Caki2 (cell line): Measurements from ENCODE around the gene C9orf50. TPM values are rescaled to one million over a fixed set of nuclear protein-coding genes. Genes with fewer than 3 reads are reported as not detected.
A peak's percentile ranks its signal among the peaks of the same experiment; 100 is the strongest.

Source experiments
- DNase-seq: peaks from one replicate; pipeline ENCODE4 v3.0.0-alpha.2; 2015; ENCODE audit warnings: low read depth
- in situ Hi-C: cut with HindIII; loops from 2 replicates; pipeline ENCODE4 v1.10.0; 2016; ENCODE audit warnings: low sequenced_read_pairs, low pct_unique_long_range_greater_than_20kb, mixed read lengths
- total RNA-seq: library from RNA; depleted of rRNA; stranded (reverse); fragments of >200 nt; shearing (Covaris generic); gene quantifications from 2 replicates; pipeline ENCODE4 v1.2.3, GENCODE V29; 2014; ENCODE audit warnings: low replicate concordance

C9orf50 gene
- total RNA-seq, 1 experiment from 2014 or later = not detected

GRCh38 chr9:129617167-129617566 lies 3.7 kb downstream of the C9orf50 start:
- DNase-seq = peak; percentile 21
- in situ Hi-C loops = no loop called here

- in situ Hi-C loops = no loop called here
- DNase-seq = no peak
These were observed 5.3 kb downstream of the C9orf50 start for GRCh38 chr9:129615407-129616285.

DNA sequence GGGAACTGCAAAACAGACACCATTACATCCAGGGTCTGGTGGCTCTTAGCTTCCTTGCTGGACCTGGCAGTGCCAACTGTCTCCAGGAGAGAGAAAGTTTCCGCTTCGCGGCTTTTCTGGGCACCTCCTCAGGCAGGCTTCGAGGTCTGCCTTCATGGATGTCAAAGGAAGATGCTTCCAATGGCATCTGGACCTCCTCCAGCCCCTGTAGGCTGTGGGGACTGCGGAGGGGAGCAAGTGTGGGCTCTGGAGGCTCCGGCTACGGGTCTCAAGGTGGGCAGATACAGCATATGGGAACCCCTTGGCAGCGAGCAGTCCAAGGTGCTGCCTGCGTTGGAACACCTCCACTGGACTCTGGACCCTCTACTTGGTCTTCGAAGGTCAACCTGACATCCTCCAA lies 6.0 kb downstream of the C9orf50 start:
- DNase-seq = no peak

GRCh38 chr9:129613520-129614175 lies 7.3 kb downstream of the C9orf50 start:
- in situ Hi-C loops = no loop called here
- DNase-seq = no peak

More for the DNA sequence above, 6.0 kb downstream of the C9orf50 start:
- in situ Hi-C loops = no loop called here

GRCh38 chr9:129612815-129613519 lies 7.9 kb downstream of the C9orf50 start:
- no peak for DNase-seq
- in situ Hi-C loops = no loop called here

DNA sequence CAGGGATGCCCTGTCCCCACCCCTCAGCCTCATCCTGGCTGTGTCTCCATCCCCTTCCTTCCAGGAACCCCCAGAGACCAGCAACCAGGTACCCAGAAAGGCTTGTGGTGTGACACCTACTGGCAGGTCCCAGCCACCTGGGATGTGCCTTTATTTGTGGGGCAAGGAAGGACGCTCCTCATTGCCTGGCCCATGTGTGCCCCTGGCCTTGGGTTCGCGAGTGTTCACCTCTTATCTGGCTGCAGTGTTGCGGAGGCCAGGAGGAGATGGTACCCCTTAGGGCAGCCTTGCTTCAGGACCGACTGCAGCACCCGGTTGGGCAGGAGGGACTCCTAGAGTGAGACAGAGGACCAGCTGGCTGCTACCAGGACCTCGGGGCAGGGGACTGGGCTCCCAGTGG lies 8.8 kb downstream of the C9orf50 start:
- DNase-seq = no peak
- in situ Hi-C loops = no loop called here

DNA sequence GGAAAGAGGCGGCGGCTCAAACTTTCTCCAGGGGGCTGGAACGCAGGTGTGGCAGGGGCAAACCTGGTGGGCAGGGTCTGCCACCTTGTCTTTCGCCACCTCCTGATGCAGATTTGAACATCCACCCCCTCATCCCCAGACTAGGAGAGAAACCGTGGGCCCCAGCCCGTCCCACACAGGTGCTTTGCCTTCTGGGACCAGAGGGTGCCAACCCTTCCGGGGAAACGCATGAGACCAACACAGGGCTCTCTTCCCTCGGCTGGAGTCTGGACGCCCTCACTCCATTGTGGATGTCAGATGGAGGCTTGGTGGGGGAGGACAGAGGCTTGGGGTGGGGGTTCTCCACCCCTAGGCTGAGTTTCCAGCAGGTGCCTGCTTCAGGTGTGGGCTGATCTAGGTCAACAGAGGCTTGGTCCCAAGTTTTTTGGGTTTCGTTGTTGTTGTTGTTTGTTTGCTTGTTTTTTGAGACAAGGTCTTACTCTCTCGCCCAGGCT lies 9.5 kb downstream of the C9orf50 start:
- DNase-seq = no peak
- in situ Hi-C loops = no loop called here

DNA sequence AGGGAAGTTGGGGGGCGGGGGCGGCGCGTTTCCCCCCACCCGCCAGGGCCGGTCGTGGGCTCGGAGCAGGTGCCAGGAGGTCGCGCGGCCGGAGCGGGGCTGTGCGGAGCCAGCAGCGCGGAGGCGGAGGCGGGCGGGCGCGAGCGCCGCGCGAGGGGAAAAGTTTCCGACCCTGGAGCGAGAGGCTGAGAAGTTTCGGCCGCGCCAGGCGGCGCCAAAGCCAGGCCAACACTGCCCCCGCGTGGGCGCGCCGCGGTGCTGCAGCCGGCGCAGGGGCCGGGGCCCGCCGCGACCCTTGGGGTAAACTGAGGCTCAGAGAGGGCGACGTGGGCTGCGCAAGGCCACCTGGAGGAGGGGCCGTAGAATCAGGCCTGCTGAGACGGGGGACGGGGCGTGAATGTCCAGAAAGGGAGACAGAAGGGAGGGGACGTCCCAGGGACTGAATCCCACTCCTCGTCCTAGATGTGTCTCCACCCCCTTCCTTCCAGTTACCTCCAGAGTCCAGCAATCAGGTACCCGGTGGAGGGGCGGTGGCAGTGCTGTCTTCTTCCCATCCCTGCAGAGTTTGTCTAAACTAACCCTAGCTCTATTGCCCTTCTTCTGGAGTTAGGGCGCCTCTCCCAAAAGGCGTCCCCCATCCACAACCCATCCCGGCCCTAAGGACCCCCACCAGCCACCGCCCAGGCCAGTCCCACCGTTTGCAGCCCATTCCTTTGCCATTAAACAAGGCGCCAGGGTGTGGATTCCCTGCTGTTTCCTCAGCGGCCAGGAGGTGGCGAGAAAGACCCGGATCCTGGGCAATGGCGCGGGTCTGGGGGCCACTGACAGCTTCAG lies 10.2 kb downstream of the C9orf50 start:
- DNase-seq = peak; percentile 54
- in situ Hi-C loops = no loop called here

DNA sequence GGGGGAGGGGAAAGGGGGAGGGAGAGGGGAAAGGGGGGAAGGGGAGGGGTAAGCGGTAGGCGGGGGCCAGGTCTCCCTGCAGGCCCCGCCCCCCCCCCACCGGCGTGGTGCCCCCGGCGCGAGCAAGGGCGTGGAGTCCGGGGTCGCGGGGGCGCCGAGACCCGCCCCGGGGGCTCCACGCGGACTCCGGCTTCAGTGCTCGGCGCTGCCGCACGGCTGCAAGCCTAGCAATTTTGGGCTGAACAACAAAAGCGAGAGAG lies 10.8 kb downstream of the C9orf50 start:
- in situ Hi-C loops = no loop called here
- no peak for DNase-seq

DNA sequence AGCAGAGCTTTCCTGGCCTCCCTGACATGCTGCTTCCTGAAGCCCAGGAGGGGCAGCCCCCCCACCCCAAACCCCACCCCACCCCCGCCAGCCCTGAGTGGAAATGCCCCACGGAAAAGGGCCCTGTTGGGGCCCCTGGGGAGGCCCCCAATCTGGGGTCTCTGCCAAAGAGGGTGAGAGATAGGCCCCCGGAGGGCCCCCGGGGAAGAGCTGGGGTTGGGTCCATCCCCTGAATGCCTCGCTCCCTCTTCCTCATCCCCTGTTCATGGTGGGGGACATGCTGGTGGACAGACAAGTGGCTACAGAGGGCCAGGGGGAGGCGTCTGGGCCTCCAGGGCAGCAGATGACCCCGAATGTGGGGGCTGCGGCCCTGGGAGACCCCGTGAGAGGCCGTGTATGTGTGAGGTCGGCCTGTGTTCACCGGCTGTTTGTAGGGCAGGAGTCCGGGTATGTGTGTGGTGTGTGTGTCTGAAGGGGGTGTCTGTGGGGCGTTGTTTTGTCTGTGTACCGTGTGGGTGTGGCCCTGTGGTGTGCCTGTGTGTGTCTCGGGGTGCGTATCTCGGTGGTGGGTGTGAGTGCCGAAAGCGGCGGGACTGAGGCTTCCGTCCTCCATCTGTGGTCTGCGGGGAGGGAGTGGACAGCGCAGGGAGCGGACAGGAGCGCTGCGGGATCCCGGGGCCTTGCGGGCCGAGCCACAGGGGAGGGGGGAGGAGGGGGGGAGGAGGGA lies 11.3 kb downstream of the C9orf50 start:
- DNase-seq = no peak
- in situ Hi-C loops = no loop called here

DNA sequence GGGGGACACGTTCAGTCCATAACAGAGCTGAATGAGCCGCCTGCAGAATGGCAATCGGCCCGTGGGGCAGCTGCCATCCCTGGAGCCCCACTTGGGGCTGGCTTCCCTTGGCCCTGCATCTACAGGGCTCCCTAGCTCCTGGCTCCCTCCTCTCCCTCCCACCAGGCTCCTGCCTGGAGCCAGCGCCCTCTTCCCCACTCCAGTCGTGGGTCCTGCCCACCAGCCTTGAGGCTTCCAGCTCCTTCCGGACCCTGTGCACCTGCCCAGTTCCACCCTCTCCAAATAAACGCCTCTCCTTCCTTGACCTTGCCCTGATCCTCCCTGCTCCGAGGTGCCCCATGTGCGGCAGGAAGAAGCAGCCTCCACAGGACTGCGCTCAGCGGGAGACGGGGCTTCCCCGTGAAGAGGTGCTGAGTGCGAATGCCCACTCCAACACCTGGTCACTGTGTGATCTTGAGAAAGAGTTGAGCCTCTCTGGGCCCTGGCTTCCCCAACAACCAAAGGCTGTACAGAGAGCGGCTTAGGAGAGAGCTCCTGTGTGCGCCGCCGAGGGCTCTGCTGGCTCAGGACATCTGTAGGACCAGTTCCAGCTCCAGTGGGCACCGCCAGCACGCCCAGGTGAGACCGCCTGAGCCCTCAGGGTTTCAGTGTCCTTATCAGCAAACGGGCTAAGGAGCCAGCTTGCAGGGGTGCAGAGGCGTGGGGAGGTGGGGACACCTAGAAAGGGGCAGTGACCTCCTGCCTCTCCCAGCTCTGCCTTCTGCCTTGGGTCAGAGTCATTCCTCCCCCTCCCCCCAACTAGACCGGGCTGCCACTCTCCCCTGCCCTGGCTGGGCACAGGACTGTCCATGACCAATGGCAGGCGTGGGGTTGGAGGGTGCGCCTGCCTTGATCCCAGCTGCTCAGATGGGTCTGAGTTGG lies 12.1 kb downstream of the C9orf50 start:
- in situ Hi-C loops = no loop called here
- no peak for DNase-seq

- DNase-seq = no peak
- in situ Hi-C loops = no loop called here
These were observed 13.9 kb downstream of the C9orf50 start for GRCh38 chr9:129607027-129607387.

GRCh38 chr9:129606161-129607026 lies 14.5 kb downstream of the C9orf50 start:
- in situ Hi-C loops = no loop called here
- no peak for DNase-seq

- in situ Hi-C loops = no loop called here
- no peak for DNase-seq
These were observed 16.1 kb downstream of the C9orf50 start for GRCh38 chr9:129604766-129605163.

- no peak for DNase-seq
- in situ Hi-C loops = no loop called here
These were observed 16.7 kb downstream of the C9orf50 start for GRCh38 chr9:129604056-129604765.
